HepG2 (cell line): ENCODE data around the gene FAT1. TPM values are rescaled to one million over a fixed set of nuclear protein-coding genes. Genes with fewer than 3 reads are reported as not detected.

Source experiments
- DPF2 ChIP-seq: sonication (generic); formaldehyde crosslinking; IDR thresholded peaks from 2 replicates; pipeline ENCODE4 v1.4.0; 2020; ENCODE audit warnings: mild to moderate bottlenecking, low read depth, missing genetic modification reagents, borderline replicate concordance
- EHMT2 ChIP-seq: fragments of 200-600 bp; sonication (generic); IDR thresholded peaks from 2 replicates; pipeline ENCODE4 v1.7.0; 2017; ENCODE audit warnings: antibody characterized with exemption, low read depth, low read length, borderline replicate concordance
- KMT2A ChIP-seq: sonication (generic); formaldehyde crosslinking; IDR thresholded peaks from 2 replicates; pipeline ENCODE4 v1.4.0; 2020; ENCODE audit warnings: missing genetic modification reagents
- NBN ChIP-seq: fragments of 450-650 bp; conservative IDR thresholded peaks from 2 replicates; pipeline ENCODE4 v1.6.1; 2017
- SOX13 ChIP-seq, 3 experiments: fragments of 450-650 bp in 1 of 3; sonication (generic) in 1 of 3; formaldehyde crosslinking in 1 of 3; IDR thresholded peaks in 2 of 3; conservative IDR thresholded peaks in 1 of 3; 2 replicates each; pipeline versions ENCODE4 v1.5.0 to v1.6.1; 2016 to 2020; ENCODE audit warnings: antibody characterized with exemption in 1 of 3, mild to moderate bottlenecking in 1 of 3, missing compliant biosample characterization in 1 of 3, missing genetic modification reagents in 1 of 3, moderate library complexity in 1 of 3
- U2AF1 ChIP-seq: fragments of 200-400 bp; formaldehyde crosslinking; optimal IDR thresholded peaks from 2 replicates; pipeline ENCODE3; 2017; ENCODE audit warnings: mild to moderate bottlenecking, low read depth, low read length
- ZBTB7A ChIP-seq: sonication (generic); formaldehyde crosslinking; IDR thresholded peaks from 2 replicates; pipeline ENCODE4 v1.8.0; 2022; ENCODE audit warnings: mild to moderate bottlenecking, missing genetic modification reagents
- ZFP36L1 ChIP-seq: sonication (generic); formaldehyde crosslinking; IDR thresholded peaks from 2 replicates; pipeline ENCODE4 v1.8.0; 2022; ENCODE audit warnings: mild to moderate bottlenecking, missing genetic modification reagents, moderate library complexity
- ZNF232 ChIP-seq: sonication (generic); formaldehyde crosslinking; IDR thresholded peaks from 2 replicates; pipeline ENCODE4 v1.4.0; 2020; ENCODE audit warnings: missing genetic modification reagents, borderline replicate concordance
- ZNF253 ChIP-seq: sonication (generic); formaldehyde crosslinking; IDR thresholded peaks from 2 replicates; pipeline ENCODE4 v1.8.0; 2022; ENCODE audit warnings: mild to moderate bottlenecking, missing genetic modification reagents, borderline replicate concordance
- ZNF263 ChIP-seq: sonication (generic); formaldehyde crosslinking; IDR thresholded peaks from 2 replicates; pipeline ENCODE4 v1.4.0; 2020; ENCODE audit warnings: missing genetic modification reagents
- ZNF780A ChIP-seq: sonication (generic); formaldehyde crosslinking; IDR thresholded peaks from 2 replicates; pipeline ENCODE4 v1.8.0; 2022; ENCODE audit warnings: mild to moderate bottlenecking, missing genetic modification reagents, moderate library complexity
- ZSCAN21 ChIP-seq: sonication (generic); formaldehyde crosslinking; IDR thresholded peaks from 2 replicates; pipeline ENCODE4 v1.8.0; 2022; ENCODE audit warnings: mild to moderate bottlenecking, missing genetic modification reagents, moderate library complexity, borderline replicate concordance
- polyA plus RNA-seq, 8 experiments: library from polyadenylated mRNA; depleted of rRNA in 3 of 8; stranded (reverse) in 7 of 8; unstranded in 1 of 8; fragments of >200 nt; fragmentation: Illumina TruSeq in 4 of 8; extraction: Trizol in 4 of 8; gene quantifications; 2 replicates each; pipeline versions ENCODE4 v1.2.1 to v1.2.3, GENCODE V29; 2011 to 2016; ENCODE audit warnings: low read depth in 4 of 8, missing spikeins in 1 of 8, mixed read lengths in 1 of 8; ENCODE audit not compliant: insufficient read depth in 1 of 8
- total RNA-seq, 5 experiments: library from RNA; depleted of rRNA; stranded (reverse); fragments of >200 nt; fragmentation: Illumina TruSeq; extraction: Trizol; gene quantifications; 2 replicates each; pipeline ENCODE4 v1.2.3, GENCODE V29; 2016; ENCODE audit warnings: low read depth in 1 of 5
- TF ChIP-seq, protein P1 (sequence below): sonication (generic); formaldehyde crosslinking; IDR thresholded peaks from 2 replicates; pipeline ENCODE4 v1.8.0; 2022; ENCODE audit warnings: mild to moderate bottlenecking, missing genetic modification reagents, moderate library complexity
- TF ChIP-seq, protein P2 (sequence below): sonication (generic); formaldehyde crosslinking; IDR thresholded peaks from 2 replicates; pipeline ENCODE4 v1.9.0; 2021; ENCODE audit warnings: missing genetic modification reagents, mild to moderate bottlenecking, borderline replicate concordance
- TF ChIP-seq, protein P3 (sequence below): sonication (generic); formaldehyde crosslinking; IDR thresholded peaks from 2 replicates; pipeline ENCODE4 v1.4.0; 2020; ENCODE audit warnings: missing genetic modification reagents, mild to moderate bottlenecking, borderline replicate concordance
- TF ChIP-seq, protein P4 (sequence below): sonication (generic); formaldehyde crosslinking; IDR thresholded peaks from 2 replicates; pipeline ENCODE4 v1.8.0; 2022; ENCODE audit warnings: missing genetic modification reagents, low read depth, mild to moderate bottlenecking, borderline replicate concordance
- TF ChIP-seq, protein P5 (sequence below): sonication (generic); formaldehyde crosslinking; IDR thresholded peaks from 2 replicates; pipeline ENCODE4 v1.5.1; 2020; ENCODE audit warnings: mild to moderate bottlenecking, missing genetic modification reagents, moderate library complexity

FAT1 gene
- total and polyA plus RNA-seq, 2 of the 13 experiments (the other 11 are each of a cell fraction or from before 2014, with no cell fraction given), result 185 to 216 TPM

DNA sequence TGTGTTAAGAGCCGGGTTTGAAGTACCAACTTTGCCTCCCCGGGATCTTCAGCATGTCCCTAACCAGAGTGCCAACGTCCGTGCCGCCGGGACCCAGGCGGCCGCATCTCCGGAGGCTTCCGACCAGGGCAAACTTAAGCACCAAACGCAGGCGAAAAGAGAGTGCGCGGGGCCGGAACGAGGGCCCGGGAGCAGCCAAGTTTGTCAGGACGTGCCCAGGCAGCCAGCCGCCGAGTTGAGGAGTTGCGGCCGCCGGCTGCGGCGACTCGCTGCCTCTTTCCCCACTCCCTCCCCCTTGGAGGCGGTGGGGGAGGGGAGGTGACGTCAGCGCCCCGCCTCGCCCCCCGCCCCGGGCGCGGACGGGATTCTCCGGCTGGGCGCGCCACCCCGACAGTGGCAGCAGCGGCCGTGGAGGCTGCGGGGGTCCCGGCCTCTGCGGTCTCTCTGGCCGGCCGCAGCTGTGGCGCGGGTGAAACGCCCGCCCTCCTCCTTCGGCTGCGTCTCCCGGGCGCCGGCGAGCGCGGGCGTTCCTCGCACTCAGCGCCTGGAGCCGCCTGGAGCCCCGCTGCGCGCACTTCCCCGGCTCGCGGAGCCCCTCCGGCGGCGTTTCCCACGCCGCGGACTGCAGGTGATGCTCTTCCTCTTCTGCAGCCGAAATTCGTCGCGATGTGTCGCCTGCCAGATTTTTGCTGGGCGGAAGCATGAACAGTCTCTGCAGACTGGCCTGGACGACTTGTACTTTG lies 2.9 kb upstream of the FAT1 start (continued):
- TF ChIP-seq, protein P1, sequence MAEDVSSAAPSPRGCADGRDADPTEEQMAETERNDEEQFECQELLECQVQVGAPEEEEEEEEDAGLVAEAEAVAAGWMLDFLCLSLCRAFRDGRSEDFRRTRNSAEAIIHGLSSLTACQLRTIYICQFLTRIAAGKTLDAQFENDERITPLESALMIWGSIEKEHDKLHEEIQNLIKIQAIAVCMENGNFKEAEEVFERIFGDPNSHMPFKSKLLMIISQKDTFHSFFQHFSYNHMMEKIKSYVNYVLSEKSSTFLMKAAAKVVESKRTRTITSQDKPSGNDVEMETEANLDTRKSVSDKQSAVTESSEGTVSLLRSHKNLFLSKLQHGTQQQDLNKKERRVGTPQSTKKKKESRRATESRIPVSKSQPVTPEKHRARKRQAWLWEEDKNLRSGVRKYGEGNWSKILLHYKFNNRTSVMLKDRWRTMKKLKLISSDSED (CRISPR knock-in tag), result peak; percentile 74; the same call in 1 of the 2 replicates
- TF ChIP-seq, protein P2, sequence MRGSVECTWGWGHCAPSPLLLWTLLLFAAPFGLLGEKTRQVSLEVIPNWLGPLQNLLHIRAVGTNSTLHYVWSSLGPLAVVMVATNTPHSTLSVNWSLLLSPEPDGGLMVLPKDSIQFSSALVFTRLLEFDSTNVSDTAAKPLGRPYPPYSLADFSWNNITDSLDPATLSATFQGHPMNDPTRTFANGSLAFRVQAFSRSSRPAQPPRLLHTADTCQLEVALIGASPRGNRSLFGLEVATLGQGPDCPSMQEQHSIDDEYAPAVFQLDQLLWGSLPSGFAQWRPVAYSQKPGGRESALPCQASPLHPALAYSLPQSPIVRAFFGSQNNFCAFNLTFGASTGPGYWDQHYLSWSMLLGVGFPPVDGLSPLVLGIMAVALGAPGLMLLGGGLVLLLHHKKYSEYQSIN (CRISPR knock-in tag), result no peak
- TF ChIP-seq KMT2A (CRISPR knock-in tag), result peak; percentile 88
- TF ChIP-seq U2AF1, result no peak
- 0 out of 2 replicates have a peak, but pooled peaks have one; percentile 73 for TF ChIP-seq ZFP36L1 (CRISPR knock-in tag)
- peak; percentile 30 for TF ChIP-seq ZNF780A
- TF ChIP-seq ZBTB7A (CRISPR knock-in tag), result peak; percentile 75; the same call in 1 of the 2 replicates
- peak; percentile 86; the same call in 1 of the 2 replicates for TF ChIP-seq ZSCAN21 (CRISPR knock-in tag)
- TF ChIP-seq SOX13 (IDR thresholded peaks at IDR 0.05), result no peak
- peak in 1 of 2 experiments; percentile 65; a peak in 2 of 4 replicates for TF ChIP-seq SOX13 (CRISPR knock-in tag; conservative IDR thresholded peaks at IDR 0.05 in 1 of 2, IDR thresholded peaks at IDR 0.05 in 1 of 2)
- no peak; the same call in 1 of the 2 replicates for TF ChIP-seq ZNF263
- TF ChIP-seq ZNF232 (CRISPR knock-in tag), result peak; percentile 29; the same call in 1 of the 2 replicates
- TF ChIP-seq, protein P3, sequence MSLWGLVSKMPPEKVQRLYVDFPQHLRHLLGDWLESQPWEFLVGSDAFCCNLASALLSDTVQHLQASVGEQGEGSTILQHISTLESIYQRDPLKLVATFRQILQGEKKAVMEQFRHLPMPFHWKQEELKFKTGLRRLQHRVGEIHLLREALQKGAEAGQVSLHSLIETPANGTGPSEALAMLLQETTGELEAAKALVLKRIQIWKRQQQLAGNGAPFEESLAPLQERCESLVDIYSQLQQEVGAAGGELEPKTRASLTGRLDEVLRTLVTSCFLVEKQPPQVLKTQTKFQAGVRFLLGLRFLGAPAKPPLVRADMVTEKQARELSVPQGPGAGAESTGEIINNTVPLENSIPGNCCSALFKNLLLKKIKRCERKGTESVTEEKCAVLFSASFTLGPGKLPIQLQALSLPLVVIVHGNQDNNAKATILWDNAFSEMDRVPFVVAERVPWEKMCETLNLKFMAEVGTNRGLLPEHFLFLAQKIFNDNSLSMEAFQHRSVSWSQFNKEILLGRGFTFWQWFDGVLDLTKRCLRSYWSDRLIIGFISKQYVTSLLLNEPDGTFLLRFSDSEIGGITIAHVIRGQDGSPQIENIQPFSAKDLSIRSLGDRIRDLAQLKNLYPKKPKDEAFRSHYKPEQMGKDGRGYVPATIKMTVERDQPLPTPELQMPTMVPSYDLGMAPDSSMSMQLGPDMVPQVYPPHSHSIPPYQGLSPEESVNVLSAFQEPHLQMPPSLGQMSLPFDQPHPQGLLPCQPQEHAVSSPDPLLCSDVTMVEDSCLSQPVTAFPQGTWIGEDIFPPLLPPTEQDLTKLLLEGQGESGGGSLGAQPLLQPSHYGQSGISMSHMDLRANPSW (CRISPR knock-in tag), result no peak
- TF ChIP-seq NBN, result no peak
- TF ChIP-seq, protein P4, sequence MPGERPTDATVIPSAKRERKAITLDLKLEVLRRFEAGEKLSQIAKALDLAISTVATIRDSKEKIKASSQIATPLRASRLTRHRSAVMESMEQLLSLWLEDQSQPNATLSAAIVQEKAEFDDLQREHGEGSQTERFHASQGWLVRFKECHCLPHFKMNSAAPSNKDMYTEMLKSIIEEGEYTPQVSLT (CRISPR knock-in tag), result no peak; the same call in 1 of the 2 replicates
- no peak for TF ChIP-seq EHMT2
- TF ChIP-seq DPF2 (CRISPR knock-in tag), result no peak
- TF ChIP-seq ZNF253 (CRISPR knock-in tag), result peak; percentile 83; the same call in 1 of the 2 replicates
- TF ChIP-seq, protein P5, sequence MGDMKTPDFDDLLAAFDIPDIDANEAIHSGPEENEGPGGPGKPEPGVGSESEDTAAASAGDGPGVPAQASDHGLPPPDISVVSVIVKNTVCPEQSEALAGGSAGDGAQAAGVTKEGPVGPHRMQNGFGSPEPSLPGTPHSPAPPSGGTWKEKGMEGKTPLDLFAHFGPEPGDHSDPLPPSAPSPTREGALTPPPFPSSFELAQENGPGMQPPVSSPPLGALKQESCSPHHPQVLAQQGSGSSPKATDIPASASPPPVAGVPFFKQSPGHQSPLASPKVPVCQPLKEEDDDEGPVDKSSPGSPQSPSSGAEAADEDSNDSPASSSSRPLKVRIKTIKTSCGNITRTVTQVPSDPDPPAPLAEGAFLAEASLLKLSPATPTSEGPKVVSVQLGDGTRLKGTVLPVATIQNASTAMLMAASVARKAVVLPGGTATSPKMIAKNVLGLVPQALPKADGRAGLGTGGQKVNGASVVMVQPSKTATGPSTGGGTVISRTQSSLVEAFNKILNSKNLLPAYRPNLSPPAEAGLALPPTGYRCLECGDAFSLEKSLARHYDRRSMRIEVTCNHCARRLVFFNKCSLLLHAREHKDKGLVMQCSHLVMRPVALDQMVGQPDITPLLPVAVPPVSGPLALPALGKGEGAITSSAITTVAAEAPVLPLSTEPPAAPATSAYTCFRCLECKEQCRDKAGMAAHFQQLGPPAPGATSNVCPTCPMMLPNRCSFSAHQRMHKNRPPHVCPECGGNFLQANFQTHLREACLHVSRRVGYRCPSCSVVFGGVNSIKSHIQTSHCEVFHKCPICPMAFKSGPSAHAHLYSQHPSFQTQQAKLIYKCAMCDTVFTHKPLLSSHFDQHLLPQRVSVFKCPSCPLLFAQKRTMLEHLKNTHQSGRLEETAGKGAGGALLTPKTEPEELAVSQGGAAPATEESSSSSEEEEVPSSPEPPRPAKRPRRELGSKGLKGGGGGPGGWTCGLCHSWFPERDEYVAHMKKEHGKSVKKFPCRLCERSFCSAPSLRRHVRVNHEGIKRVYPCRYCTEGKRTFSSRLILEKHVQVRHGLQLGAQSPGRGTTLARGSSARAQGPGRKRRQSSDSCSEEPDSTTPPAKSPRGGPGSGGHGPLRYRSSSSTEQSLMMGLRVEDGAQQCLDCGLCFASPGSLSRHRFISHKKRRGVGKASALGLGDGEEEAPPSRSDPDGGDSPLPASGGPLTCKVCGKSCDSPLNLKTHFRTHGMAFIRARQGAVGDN (CRISPR knock-in tag), result peak; percentile 79
